ENCODE data around the gene MYB. TPM values are rescaled to one million over a fixed set of nuclear protein-coding genes. Genes with fewer than 3 reads are reported as not detected.
"Not testable (repeated sequence)": the region's sequence is repeated elsewhere in the genome, so short reads cannot be mapped to it uniquely, and the experiment has no call there.

Gene MYB
- total RNA-seq, 4 donors from 2014 or later = 0.13 to 1.2 (median 0.93) TPM; not detected in 1

DNA sequence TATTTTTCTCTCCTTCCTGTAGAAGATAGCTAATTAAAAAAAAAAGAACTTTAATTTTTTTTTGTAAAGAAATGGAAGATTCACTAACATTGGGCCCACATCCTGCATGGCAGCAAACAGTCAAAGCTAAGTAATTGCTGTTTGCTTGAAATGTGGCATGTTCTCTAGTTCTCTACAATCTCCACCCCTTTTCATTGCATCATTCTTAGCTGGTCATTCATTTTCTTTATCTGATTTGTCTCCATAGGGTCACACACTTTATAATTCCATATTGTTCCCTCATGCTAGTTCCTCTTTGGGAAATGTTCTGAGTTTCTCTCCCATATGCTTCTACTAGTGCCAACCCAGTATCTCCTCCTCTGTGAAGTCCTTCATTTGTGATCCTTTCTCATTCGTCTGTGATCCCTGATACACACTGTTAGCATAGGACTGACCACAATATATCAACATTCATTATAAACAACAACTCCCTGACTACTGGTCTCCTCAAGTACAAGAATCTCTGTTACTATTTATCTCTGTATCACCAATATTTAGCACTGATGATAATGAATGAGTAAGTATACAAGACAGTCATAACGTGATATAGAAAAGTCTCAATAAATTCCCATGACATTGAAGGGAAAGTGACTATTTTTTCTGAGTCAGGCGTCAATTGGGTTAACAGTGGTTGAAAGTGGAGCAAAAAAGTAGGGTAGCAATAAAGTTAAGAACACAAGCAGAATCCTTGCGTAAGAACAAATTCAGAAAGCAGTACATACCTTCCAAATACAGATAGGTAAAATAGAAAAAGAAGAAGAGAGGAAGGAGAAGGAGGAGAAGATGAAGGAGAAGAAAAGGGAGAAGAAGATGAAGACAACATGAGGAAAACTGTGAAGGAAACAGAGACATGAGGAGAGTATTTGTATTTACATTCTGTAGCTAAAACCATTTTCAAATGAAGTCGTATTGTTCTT lies 33.2 kb upstream of the MYB start:
- Histone ChIP-seq H3K9me3 (peaks cover 0 to 5% (median 0%) of the 10 kb centered on the region in 3 donors), H3K4me1 (no peaks in the 10 kb centered on the region), H3K27me3 (no peaks in the 10 kb centered on the region), H3K4me3 (no peak overlapping the region), H3K27ac (no peak overlapping the region), H3K36me3 (no peaks in the 10 kb centered on the region)
- TF ChIP-seq, protein P1, sequence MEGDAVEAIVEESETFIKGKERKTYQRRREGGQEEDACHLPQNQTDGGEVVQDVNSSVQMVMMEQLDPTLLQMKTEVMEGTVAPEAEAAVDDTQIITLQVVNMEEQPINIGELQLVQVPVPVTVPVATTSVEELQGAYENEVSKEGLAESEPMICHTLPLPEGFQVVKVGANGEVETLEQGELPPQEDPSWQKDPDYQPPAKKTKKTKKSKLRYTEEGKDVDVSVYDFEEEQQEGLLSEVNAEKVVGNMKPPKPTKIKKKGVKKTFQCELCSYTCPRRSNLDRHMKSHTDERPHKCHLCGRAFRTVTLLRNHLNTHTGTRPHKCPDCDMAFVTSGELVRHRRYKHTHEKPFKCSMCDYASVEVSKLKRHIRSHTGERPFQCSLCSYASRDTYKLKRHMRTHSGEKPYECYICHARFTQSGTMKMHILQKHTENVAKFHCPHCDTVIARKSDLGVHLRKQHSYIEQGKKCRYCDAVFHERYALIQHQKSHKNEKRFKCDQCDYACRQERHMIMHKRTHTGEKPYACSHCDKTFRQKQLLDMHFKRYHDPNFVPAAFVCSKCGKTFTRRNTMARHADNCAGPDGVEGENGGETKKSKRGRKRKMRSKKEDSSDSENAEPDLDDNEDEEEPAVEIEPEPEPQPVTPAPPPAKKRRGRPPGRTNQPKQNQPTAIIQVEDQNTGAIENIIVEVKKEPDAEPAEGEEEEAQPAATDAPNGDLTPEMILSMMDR (IDR thresholded peaks at IDR 0.05) = no peak
- TF ChIP-seq POLR2AphosphoS5 (IDR thresholded peaks at IDR 0.05) (no peak), POLR2A (IDR thresholded peaks at IDR 0.05) (no peak), EP300 (IDR thresholded peaks at IDR 0.05) (no peak)
- ATAC-seq = no peak
- WGBS, 2 donors (ENCODE audit: low coverage in 1 of 2) = 70 to 72% methylated on average over 3 to 5 of the region's 5 CpGs

DNA sequence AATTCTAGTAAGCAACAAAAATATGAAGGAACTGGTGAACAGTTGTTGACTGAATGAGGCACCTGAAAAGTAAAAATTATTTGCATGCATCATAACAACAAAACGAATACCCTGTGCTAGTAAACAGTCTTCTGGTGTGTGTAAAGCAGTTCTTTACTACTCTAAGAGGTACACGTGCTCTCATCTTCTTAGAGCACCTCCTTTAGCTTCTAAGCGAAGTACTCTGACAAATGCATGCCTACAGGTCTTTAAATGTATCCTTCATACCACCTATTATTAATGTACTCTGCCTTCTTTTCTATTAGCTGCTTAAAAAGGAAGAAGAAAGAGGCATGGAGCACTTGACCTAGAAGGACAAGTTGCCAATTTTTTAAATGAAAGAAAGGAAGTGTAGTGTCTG lies 32.2 kb upstream of the MYB start:
- Histone ChIP-seq H3K27ac (no peak overlapping the region), H3K9me3 (peaks cover 0 to 5% (median 0%) of the 10 kb centered on the region in 3 donors), H3K27me3 (no peaks in the 10 kb centered on the region), H3K4me3 (no peak overlapping the region), H3K36me3 (no peaks in the 10 kb centered on the region), H3K4me1 (no peaks in the 10 kb centered on the region)
- TF ChIP-seq EP300 (IDR thresholded peaks at IDR 0.05) (no peak), POLR2A (IDR thresholded peaks at IDR 0.05) (no peak)
- TF ChIP-seq, protein P1 (IDR thresholded peaks at IDR 0.05) = no peak
- ATAC-seq = no peak
- 53 to 69% methylated on average over 3 of the region's 3 CpGs for WGBS, 2 donors (ENCODE audit: low coverage in 1 of 2)

DNA sequence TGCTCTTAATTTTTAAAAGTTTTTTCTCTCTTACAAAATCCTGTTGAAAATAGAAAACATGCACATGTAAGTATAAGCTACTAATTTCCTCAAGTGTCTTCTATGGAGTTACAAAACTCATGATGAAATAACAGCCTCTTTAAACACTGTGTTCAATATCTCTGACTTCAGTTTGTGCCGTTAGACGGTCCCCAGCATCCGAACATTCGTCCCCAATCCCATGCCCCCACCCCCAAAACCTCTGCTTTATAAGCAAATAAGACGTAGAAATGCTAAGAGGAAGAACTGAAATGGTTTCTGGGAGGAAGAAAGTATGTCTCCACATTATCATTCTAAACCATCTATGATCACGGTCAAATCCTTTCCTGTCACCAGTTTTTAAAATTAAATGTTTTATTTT lies 31.7 kb upstream of the MYB start:
- WGBS, 2 donors (ENCODE audit: low coverage in 1 of 2) = 78 to 83% methylated on average over 6 of the region's 6 CpGs
- H3K4me3 ChIP-seq = no peak overlapping the region
- H3K9me3 ChIP-seq = peaks cover 0 to 5% (median 0%) of the 10 kb centered on the region in 3 donors
- H3K36me3 ChIP-seq = no peaks in the 10 kb centered on the region
- no peaks in the 10 kb centered on the region for H3K4me1 ChIP-seq
- ATAC-seq = no peak
- TF ChIP-seq POLR2A (IDR thresholded peaks at IDR 0.05) (no peak), POLR2AphosphoS5 (IDR thresholded peaks at IDR 0.05) (no peak), EP300 (IDR thresholded peaks at IDR 0.05) (no peak)
- TF ChIP-seq, protein P1 (IDR thresholded peaks at IDR 0.05) = no peak
- H3K27me3 ChIP-seq = no peaks in the 10 kb centered on the region
- no peak overlapping the region for H3K27ac ChIP-seq

GRCh38 chr6:135150481-135150880 lies 30.6 kb upstream of the MYB start:
- H3K27ac ChIP-seq, H3K36me3 ChIP-seq, H3K9me3 ChIP-seq, H3K27me3 ChIP-seq, H3K4me1 ChIP-seq, H3K4me3 ChIP-seq, ATAC-seq: not testable (repeated sequence)
- WGBS, 2 donors (ENCODE audit: low coverage in 1 of 2) = 96 to 100% methylated on average over 1 to 2 of the region's 2 CpGs

- WGBS, 2 donors (ENCODE audit: low coverage in 1 of 2) = 83 to 90% methylated on average over 2 of the region's 2 CpGs
- H3K36me3 ChIP-seq, H3K27ac ChIP-seq, H3K4me1 ChIP-seq, H3K27me3 ChIP-seq, H3K4me3 ChIP-seq, ATAC-seq, H3K9me3 ChIP-seq: not testable (repeated sequence)
Observed at GRCh38 chr6:135154125-135154524, 27.0 kb upstream of the MYB start.

DNA sequence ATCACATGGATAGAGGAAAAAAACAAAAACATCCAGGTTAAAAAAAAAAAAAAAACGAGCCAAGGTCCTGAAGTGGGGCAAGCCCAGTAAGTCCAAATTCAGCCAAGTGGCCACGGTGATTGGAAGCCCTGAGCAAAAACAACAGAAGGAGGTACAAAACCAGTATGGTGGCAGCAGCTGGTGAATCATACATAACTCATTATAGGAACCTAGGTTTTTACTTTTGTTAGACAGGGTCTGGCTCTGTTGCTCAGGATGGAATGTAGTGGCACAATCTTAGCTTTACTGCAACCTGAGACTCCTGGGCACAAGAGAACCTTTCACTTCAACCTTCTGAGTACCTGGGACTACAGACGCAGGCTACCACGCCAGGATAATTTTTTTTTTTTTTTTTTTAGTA lies 22.7 kb upstream of the MYB start:
- H3K27me3 ChIP-seq = peaks cover 17% of the 10 kb centered on the region
- ATAC-seq = no peak
- peaks cover 0 to 4% (median 0%) of the 10 kb centered on the region in 3 donors for H3K9me3 ChIP-seq
- TF ChIP-seq, protein P1 (IDR thresholded peaks at IDR 0.05) = no peak
- TF ChIP-seq POLR2A (IDR thresholded peaks at IDR 0.05) (no peak), EP300 (IDR thresholded peaks at IDR 0.05) (no peak), POLR2AphosphoS5 (IDR thresholded peaks at IDR 0.05) (no peak)
- no peaks in the 10 kb centered on the region for H3K4me1 ChIP-seq
- H3K27ac ChIP-seq = no peak overlapping the region
- H3K4me3 ChIP-seq = no peak overlapping the region
- H3K36me3 ChIP-seq = no peaks in the 10 kb centered on the region
- 80 to 90% methylated on average over 3 to 4 of the region's 4 CpGs for WGBS, 2 donors (ENCODE audit: low coverage in 1 of 2)
